Right lobe of liver (tissue), 4 donors: ENCODE data around the gene ANKRD44.

Experiments
- CTCF ChIP-seq, 4 donors: fragments of 200-600 bp in 3 of 4; fragments of 450-650 bp in 1 of 4; IDR thresholded peaks; one replicate each; pipeline versions ENCODE4 v1.5.1 to v1.8.0; 2016 to 2022; ENCODE audit warnings: antibody characterized with exemption in 4 of 4, mild to moderate bottlenecking in 2 of 4
- POLR2A ChIP-seq: fragments of 450-650 bp; IDR thresholded peaks from one replicate; pipeline ENCODE4 v1.6.1; 2017; ENCODE audit warnings: antibody characterized with exemption, mild to moderate bottlenecking
- donor health status: DM: no; HTN: no; CAD: no.
- donor health status: DM: no; HTN: no; CAD: no.
- donor health status: DM: no; HTN: yes; CAD: no.

GRCh38 chr2:197340591-197340990 lies 30.0 kb upstream of the ANKRD44 start:
- no peak for TF ChIP-seq CTCF (IDR thresholded peaks at IDR 0.05)
- TF ChIP-seq POLR2A, result no peak
